B cell (primary cell): ENCODE data around the gene TANGO6. TPM values are rescaled to one million over a fixed set of nuclear protein-coding genes. Genes with fewer than 3 reads are reported as not detected.

Source experiments
- ATAC-seq: fragments of 200-7000 bp; cut with Tn5 transposase; one replicate; pipeline ENCODE4 v1.10.0; 2021; ENCODE audit warnings: low read depth, mild to moderate bottlenecking, moderate number of reproducible peaks, moderate library complexity
- CTCF ChIA-PET: fragments of 350-600 bp; sonication (Branson Sonifier 250); formaldehyde crosslinking; loops from one replicate; lab custom pipeline; 2021; ENCODE audit warnings: antibody characterized with exemption, inconsistent platforms; lab: Charles Lee
- POLR2A ChIA-PET: fragments of 350-600 bp; sonication (Branson Sonifier 250); formaldehyde crosslinking; loops from one replicate; lab custom pipeline; 2021; ENCODE audit warnings: antibody characterized with exemption; lab: Charles Lee
- DNase-seq: peaks from one replicate; pipeline ENCODE4 v3.0.0; 2013
- H2AFZ ChIP-seq: 2 replicates; pipeline ENCODE4 v1.6.1; 2012; ENCODE audit warnings: mild to moderate bottlenecking, low read depth, low read length; ENCODE audit not compliant: insufficient read depth, poor library complexity, severe bottlenecking
- H3K27ac ChIP-seq, 2 donors: 1 replicate in 1 of 2; 2 replicates in 1 of 2; pipeline ENCODE4 v1.5.1; 2012 to 2013; ENCODE audit warnings: low read length in 2 of 2, mild to moderate bottlenecking in 2 of 2, moderate library complexity in 1 of 2
- H3K27me3 ChIP-seq, 4 experiments: fragments of 200-600 bp in 1 of 4; sonication (generic) in 1 of 4; replicated peaks in 1 of 4; 1 replicate in 2 of 4; 2 replicates in 2 of 4; pipeline versions ENCODE4 v1.6.1 to v1.7.0; 2013 to 2016; ENCODE audit warnings: low read length in 3 of 4, mild to moderate bottlenecking in 2 of 4, mixed read lengths in 1 of 4, moderate library complexity in 1 of 4; ENCODE audit not compliant: insufficient read depth in 4 of 4, control insufficient read depth in 3 of 4; ENCODE audit errors: control extremely low read depth in 1 of 4
- H3K36me3 ChIP-seq, 2 experiments: replicated peaks in 1 of 2; 1 replicate in 1 of 2; 2 replicates in 1 of 2; pipeline versions ENCODE4 v1.6.1 to v1.7.1; 2013; ENCODE audit warnings: low read length in 1 of 2; ENCODE audit not compliant: insufficient read depth in 2 of 2, control insufficient read depth in 1 of 2; ENCODE audit errors: control extremely low read depth in 1 of 2, extremely low read depth in 1 of 2
- H3K4me1 ChIP-seq, 2 donors: fragments of 200-600 bp in 1 of 2; sonication (generic) in 1 of 2; 1 replicate in 1 of 2; 2 replicates in 1 of 2; pipeline versions ENCODE4 v1.5.1 to v1.6.1; 2013 to 2017; ENCODE audit warnings: low read length in 2 of 2; ENCODE audit not compliant: control insufficient read depth in 2 of 2, insufficient read depth in 2 of 2
- H3K4me2 ChIP-seq: replicated peaks from 2 replicates; pipeline ENCODE3; 2012; ENCODE audit warnings: mild to moderate bottlenecking, low read depth, low read length; ENCODE audit not compliant: poor library complexity, severe bottlenecking
- H3K4me3 ChIP-seq, 5 experiments: fragments of 200-600 bp in 1 of 5; sonication (generic) in 1 of 5; 1 replicate in 3 of 5; 2 replicates in 2 of 5; pipeline versions ENCODE4 v1.5.1 to v1.7.0; 2011 to 2016; ENCODE audit warnings: low read length in 4 of 5, mild to moderate bottlenecking in 4 of 5, low read depth in 2 of 5, control low read depth in 1 of 5, moderate library complexity in 1 of 5; ENCODE audit not compliant: insufficient read depth in 1 of 5; ENCODE audit errors: control extremely low read depth in 1 of 5, extremely low read depth in 1 of 5
- H3K79me2 ChIP-seq: fragments of 200-600 bp; sonication (generic); one replicate; pipeline ENCODE4 v1.6.0; 2016; ENCODE audit warnings: low read length; ENCODE audit not compliant: control insufficient read depth, insufficient read depth
- H3K9ac ChIP-seq: fragments of 200-600 bp; sonication (generic); 2 replicates; pipeline ENCODE4 v1.6.1; 2017; ENCODE audit warnings: mild to moderate bottlenecking, low read length, moderate library complexity
- H3K9me3 ChIP-seq, 3 donors: one replicate each; pipeline versions ENCODE4 v1.6.1 to v1.7.1; 2013; ENCODE audit warnings: low read length in 2 of 3; ENCODE audit not compliant: control insufficient read depth in 2 of 3, insufficient read depth in 1 of 3; ENCODE audit errors: control extremely low read depth in 1 of 3
- H4K20me1 ChIP-seq: 2 replicates; pipeline ENCODE4 v1.6.0; 2012; ENCODE audit warnings: mild to moderate bottlenecking, low read length; ENCODE audit not compliant: insufficient read depth, control insufficient read depth, poor library complexity, severe bottlenecking
- H3K27ac Mint-ChIP-seq: one replicate; pipeline ENCODE4 v1.8.0; 2021; ENCODE audit warnings: mixed read lengths
- H3K27me3 Mint-ChIP-seq: one replicate; pipeline ENCODE4 v1.8.0; 2021; ENCODE audit warnings: mixed read lengths
- H3K4me1 Mint-ChIP-seq: one replicate; pipeline ENCODE4 v1.8.0; 2021; ENCODE audit warnings: mixed read lengths
- H3K4me3 Mint-ChIP-seq: one replicate; pipeline ENCODE4 v1.8.0; 2021; ENCODE audit warnings: mixed read lengths
- H3K9me3 Mint-ChIP-seq: one replicate; pipeline ENCODE4 v1.8.0; 2022; ENCODE audit warnings: mixed read lengths; ENCODE audit not compliant: insufficient read depth
- CTCF ChIP-seq: fragments of 200-600 bp; IDR thresholded peaks from one replicate; pipeline ENCODE4 v1.8.0; 2022; ENCODE audit warnings: antibody characterized with exemption, mild to moderate bottlenecking
- EZH2 ChIP-seq: IDR thresholded peaks from 2 replicates; pipeline ENCODE4 v1.6.1; 2012; ENCODE audit warnings: borderline replicate concordance, low read depth, mild to moderate bottlenecking, moderate library complexity, low read length; ENCODE audit not compliant: insufficient read depth, poor library complexity, severe bottlenecking
- WGBS: methylation state at CpG from one replicate; pipeline ENCODE4 v1.1.5; 2013; ENCODE audit warnings: missing lambda C conversion rate; ENCODE audit not compliant: insufficient coverage; 5-methylcytosine and 5-hydroxymethylcytosine counted together
- intact Hi-C: fragments of 100-400 bp; cut with micrococcal nuclease; formaldehyde crosslinking; loops from one replicate; pipeline ENCODE4 v1.10.0; 2022
- polyA plus RNA-seq: library from polyadenylated mRNA; depleted of rRNA; stranded (reverse); fragments of >200 nt; gene quantifications from 2 replicates; pipeline ENCODE4 v1.2.3, GENCODE V29; 2012
- total RNA-seq, 2 donors: library from RNA; stranded (reverse); fragments of 120-200 nt in 1 of 2; gene quantifications; 1 replicate in 1 of 2; 2 replicates in 1 of 2; pipeline versions ENCODE4 v1.2.3 to v1.2.4, GENCODE V29; 2013 to 2022

Gene TANGO6
- total and polyA plus RNA-seq, 2 donors (not counting 1 experiment from before 2014, with no cell fraction given): 8.0 to 42.8 TPM

DNA sequence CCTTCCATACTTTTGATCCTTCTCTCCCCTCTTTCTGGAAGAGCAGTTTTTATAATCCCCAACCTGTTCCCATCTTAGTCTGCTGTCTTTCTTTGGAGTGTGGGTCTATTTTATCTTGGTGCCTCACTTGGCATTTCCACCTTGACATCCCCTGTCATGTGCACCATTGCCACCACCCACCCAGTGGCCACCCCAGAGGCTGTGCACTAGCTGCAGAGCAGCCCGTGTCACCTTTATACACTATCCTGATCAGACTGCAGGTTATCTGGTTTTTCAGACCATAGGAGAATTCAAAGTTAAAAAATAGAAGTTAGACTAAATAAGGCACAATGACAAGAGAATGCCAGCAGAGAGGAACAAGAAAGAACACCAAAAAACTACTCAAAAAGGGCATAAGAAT lies 43.8 kb downstream of the TANGO6 start:
- Mint-ChIP-seq H3K27ac (no peak overlapping the region), H3K27me3 (no peaks in the 10 kb centered on the region), H3K9me3 (no peaks in the 10 kb centered on the region), H3K4me3 (no peak overlapping the region), H3K4me1 (no peaks in the 10 kb centered on the region)
- no peak for TF ChIP-seq EZH2
- no peak for TF ChIP-seq CTCF
- Histone ChIP-seq H3K4me1 (no peaks in the 10 kb centered on the region), H3K9me3 (no peaks in the 10 kb centered on the region), H3K9ac (no peak overlapping the region), H3K36me3 (peaks cover 0 to 21% of the 10 kb centered on the region in 2 experiments), H3K27ac (no peak overlapping the region), H3K27me3 (no peaks in the 10 kb centered on the region), H2AFZ (no peak overlapping the region), H3K4me2 (no peak overlapping the region), H4K20me1 (no peaks in the 10 kb centered on the region), H3K4me3 (no peak overlapping the region), H3K79me2 (no peaks in the 10 kb centered on the region)
- ATAC-seq: no peak
- no CpG with 5 or more reads among the region's 1 CpG for WGBS
- ChIA-PET POLR2A (no interaction called here), CTCF (no interaction called here)
- no peak for DNase-seq
- intact Hi-C loops: no loop called here

DNA sequence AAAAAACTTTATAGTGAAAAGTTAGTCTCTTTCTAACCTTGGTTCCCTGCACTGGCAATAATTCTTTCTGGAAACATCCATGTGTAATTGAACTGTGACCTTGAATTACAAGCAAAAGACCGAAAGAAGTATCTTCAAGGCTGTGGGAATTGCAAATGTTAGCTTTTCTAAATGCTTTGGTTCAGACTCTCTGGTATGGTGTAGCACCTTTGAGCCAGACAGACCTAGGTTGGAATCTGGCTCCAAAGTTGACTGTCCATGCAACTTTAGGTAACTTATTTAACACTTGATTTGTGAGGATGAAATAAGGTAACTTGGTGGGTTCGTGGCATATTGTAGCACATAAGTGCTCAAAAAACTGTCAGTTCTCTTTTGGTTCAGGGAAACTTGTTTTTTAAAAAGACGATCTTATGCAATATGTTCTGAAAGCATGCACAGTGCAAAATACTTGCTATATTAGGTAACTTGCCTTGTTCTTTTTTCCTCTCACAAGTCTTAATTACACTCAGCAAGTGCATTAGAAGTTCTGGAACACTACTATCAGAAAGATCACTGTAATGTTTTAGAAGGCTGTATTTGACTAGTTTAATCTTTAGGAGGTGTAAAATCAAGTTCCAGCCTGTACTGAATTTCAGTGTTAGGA lies 46.3 kb downstream of the TANGO6 start:
- Mint-ChIP-seq H3K4me3 (no peak overlapping the region), H3K4me1 (no peaks in the 10 kb centered on the region), H3K27ac (no peak overlapping the region), H3K9me3 (no peaks in the 10 kb centered on the region), H3K27me3 (no peaks in the 10 kb centered on the region)
- H3K4me2 ChIP-seq: no peak overlapping the region
- TF ChIP-seq EZH2 (no peak), CTCF (no peak)
- ATAC-seq (no peak), DNase-seq (no peak)
- no peaks in the 10 kb centered on the region for H3K9me3 ChIP-seq
- H3K4me1 ChIP-seq: no peaks in the 10 kb centered on the region
- no peak overlapping the region for H3K4me3 ChIP-seq
- no peaks in the 10 kb centered on the region for H3K79me2 ChIP-seq
- H3K9ac ChIP-seq: no peak overlapping the region
- POLR2A ChIA-PET: no interaction called here
- peaks cover 0 to 16% of the 10 kb centered on the region in 2 experiments for H3K36me3 ChIP-seq
- CTCF ChIA-PET: no interaction called here
- no peaks in the 10 kb centered on the region for H3K27me3 ChIP-seq
- no peak overlapping the region for H3K27ac ChIP-seq
- H4K20me1 ChIP-seq: no peaks in the 10 kb centered on the region
- 100% methylated on average over 1 of the region's 3 CpGs for WGBS
- no peak overlapping the region for H2AFZ ChIP-seq
- intact Hi-C loops: no loop called here
